Immature natural killer cell (primary cell): Measurements from ENCODE around the gene DUSP7. TPM values are rescaled to one million over a fixed set of nuclear protein-coding genes. Genes with fewer than 3 reads are reported as not detected.
A peak's percentile ranks its signal among the peaks of the same experiment; 100 is the strongest.
"Not testable (repeated sequence)": the region's sequence is repeated elsewhere in the genome, so short reads cannot be mapped to it uniquely, and the experiment has no call there.

ENCODE experiments used
- DNase-seq, 3 donors: peaks; one replicate each; pipeline ENCODE4 v3.0.0; 2022; ENCODE audit warnings: mixed read lengths in 1 of 3
- H3K27ac Mint-ChIP-seq, 6 donors: one replicate each; pipeline ENCODE4 v1.8.0; 2020; ENCODE audit warnings: mixed read lengths in 6 of 6, mild to moderate bottlenecking in 5 of 6, inconsistent platforms in 4 of 6, moderate library complexity in 3 of 6
- H3K27me3 Mint-ChIP-seq, 3 donors: one replicate each; pipeline ENCODE4 v1.8.0; 2020 to 2021; ENCODE audit warnings: low read depth in 3 of 3, mild to moderate bottlenecking in 3 of 3, mixed read lengths in 3 of 3, moderate library complexity in 3 of 3, inconsistent platforms in 1 of 3
- H3K36me3 Mint-ChIP-seq, 3 donors: one replicate each; pipeline ENCODE4 v1.8.0; 2020; ENCODE audit warnings: mixed read lengths in 3 of 3, inconsistent platforms in 2 of 3, mild to moderate bottlenecking in 2 of 3
- H3K4me1 Mint-ChIP-seq, 2 donors: one replicate each; pipeline ENCODE4 v1.8.0; 2020; ENCODE audit warnings: inconsistent platforms in 2 of 2, mild to moderate bottlenecking in 2 of 2, mixed read lengths in 2 of 2, moderate library complexity in 1 of 2
- H3K4me3 Mint-ChIP-seq, 5 donors: one replicate each; pipeline ENCODE4 v1.8.0; 2020; ENCODE audit warnings: mild to moderate bottlenecking in 5 of 5, mixed read lengths in 5 of 5, inconsistent platforms in 3 of 5, moderate library complexity in 3 of 5
- H3K9me3 Mint-ChIP-seq, 6 donors: one replicate each; pipeline ENCODE4 v1.8.0; 2020; ENCODE audit warnings: mild to moderate bottlenecking in 6 of 6, mixed read lengths in 6 of 6, inconsistent platforms in 4 of 6, moderate library complexity in 3 of 6
- polyA plus RNA-seq, 3 donors: library from polyadenylated mRNA; unstranded; fragments of 300-500 nt; fragmentation: Illumina TruSeq; gene quantifications; one replicate each; pipeline ENCODE4 v1.2.3, GENCODE V29; 2021

The DUSP7 gene
- polyA plus RNA-seq, 3 donors from 2014 or later: 1.2 to 4.3 (median 1.6) TPM

DNA sequence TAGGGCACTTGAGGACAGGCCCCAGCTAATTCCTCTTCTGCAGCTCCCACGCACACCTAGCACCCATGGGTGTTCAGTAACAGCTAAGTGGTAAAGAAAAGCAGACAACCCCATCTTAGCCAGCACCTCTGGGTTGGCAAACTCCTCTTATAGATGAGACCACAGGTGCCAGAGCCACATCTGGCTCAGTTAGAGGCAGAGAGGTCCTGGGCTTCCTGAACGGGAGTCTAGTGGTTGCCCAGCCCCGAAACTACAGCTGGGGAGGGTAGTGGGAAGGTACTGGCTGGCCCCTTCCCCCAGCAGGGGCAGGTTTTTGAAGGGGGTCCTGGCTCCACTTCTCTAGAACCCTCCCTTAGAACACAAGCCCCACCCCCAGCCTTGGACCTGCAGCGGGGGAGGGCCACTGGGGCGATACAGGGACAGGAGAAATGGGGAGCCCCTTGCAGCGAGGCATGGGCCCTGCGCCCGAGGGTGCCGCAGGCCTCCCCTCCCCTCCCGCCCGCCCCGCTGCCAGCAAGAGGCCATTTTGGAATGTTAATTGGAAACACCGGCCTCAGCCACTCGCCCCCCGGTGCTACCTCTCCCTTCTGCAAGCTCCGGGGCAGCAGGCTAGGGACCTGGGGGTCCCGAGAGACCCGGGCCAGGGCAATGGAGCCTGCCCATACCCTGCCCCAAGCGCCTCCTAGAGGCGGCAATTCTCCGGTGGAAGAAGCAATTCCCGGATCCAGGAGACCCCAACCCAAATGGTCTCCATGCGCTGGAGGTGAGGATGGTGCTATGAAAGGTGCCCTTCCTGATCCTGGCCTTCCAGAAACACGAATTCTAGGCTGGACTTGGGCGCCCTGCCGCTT lies 1.5 kb downstream of the DUSP7 start:
- H3K9me3 Mint-ChIP-seq: no peaks in the 10 kb centered on the region
- H3K27ac Mint-ChIP-seq: peak overlapping the region; percentile 86 to 96 (median 95)
- peak in 1 of 3 donors; percentile 25 for DNase-seq
- peaks cover 0 to 14% (median 14%) of the 10 kb centered on the region in 3 donors for H3K27me3 Mint-ChIP-seq
- peaks cover 0 to 8% (median 0%) of the 10 kb centered on the region in 3 donors for H3K36me3 Mint-ChIP-seq
- peak overlapping the region; percentile 78 to 91 (median 90) for H3K4me3 Mint-ChIP-seq
- H3K4me1 Mint-ChIP-seq: peaks cover 55 to 62% of the 10 kb centered on the region in 2 donors

DNA sequence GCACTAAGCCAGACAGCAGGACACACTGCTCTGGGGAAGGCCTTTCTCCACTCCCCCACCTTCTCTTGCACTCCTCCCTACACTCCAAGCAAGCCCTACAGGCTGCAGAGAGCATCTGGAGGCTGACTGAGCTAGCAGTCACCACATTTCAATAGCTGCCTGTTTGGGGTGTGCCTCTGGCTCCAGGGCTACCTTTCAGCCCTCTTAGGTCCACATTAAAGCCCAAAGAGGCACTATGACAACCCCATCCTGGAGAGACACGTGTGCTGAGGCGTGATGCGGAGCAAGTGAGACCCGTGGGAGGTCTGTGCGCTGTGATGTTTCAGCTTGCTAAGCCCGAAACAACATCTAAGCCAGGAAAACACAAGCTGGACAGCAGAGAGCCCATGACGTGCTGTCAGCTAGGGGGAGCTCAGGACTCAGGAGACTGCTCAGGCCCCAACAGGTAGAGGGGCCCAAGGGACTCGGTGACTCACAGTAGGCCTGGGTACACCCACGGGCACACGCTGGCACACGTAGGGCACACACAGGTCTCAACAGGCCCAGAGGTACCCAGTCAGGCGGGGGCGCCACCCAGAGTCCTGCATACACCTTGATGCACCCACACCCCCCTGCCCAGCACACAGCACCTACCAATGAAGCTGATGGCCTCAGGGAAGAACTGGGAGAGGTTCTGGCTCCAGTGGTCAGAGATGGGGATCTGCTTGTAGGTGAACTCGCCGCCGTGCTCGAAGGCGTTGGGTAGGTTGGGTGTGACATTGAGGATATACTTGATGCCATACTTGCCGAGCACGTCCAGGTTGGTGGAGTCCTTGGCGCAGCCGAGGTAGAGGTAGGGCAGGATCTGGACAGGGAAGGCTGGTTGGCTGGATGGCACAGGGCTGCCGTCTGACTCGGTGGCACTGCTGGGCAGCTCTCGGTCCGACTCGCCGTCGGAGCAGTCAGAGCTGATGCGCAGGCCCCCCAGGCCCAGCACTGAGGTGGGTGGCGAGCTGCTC lies 2.8 kb downstream of the DUSP7 start:
- peak overlapping the region; percentile 86 to 96 (median 95) for H3K27ac Mint-ChIP-seq
- H3K9me3 Mint-ChIP-seq: no peaks in the 10 kb centered on the region
- peaks cover 64 to 68% of the 10 kb centered on the region in 2 donors for H3K4me1 Mint-ChIP-seq
- peaks cover 2 to 16% (median 11%) of the 10 kb centered on the region in 3 donors for H3K27me3 Mint-ChIP-seq
- peaks cover 0 to 8% (median 0%) of the 10 kb centered on the region in 3 donors for H3K36me3 Mint-ChIP-seq
- DNase-seq: peak; percentile 28 to 31 (median 30)
- H3K4me3 Mint-ChIP-seq: peak overlapping the region; percentile 78 to 91 (median 80)

DNA sequence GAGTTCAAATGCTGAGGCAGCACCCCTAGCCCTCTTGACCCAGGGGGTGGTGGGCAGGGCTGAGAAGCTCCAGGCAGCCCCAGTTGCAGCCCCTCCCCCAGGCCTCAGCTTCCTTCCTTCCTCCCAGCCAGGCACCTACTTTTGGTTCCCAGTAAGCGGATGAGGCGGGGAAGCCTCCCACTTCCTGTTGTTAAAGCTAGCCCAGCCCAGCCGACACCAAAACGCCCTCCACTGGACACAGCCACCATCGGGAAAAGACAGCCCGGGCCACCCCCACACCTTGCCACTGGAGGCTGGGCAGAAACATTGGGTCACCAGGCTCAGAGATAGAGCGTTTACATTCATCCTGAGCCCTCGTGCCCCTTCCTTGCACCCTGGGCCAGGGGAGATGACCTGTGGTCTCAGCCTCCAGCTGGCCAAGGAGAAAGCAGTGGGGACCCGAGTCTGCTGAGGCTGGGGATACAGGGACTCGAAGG lies 3.5 kb downstream of the DUSP7 start:
- H3K9me3 Mint-ChIP-seq: no peaks in the 10 kb centered on the region
- H3K4me1 Mint-ChIP-seq: peaks cover 64 to 67% of the 10 kb centered on the region in 2 donors
- H3K4me3 Mint-ChIP-seq: peak overlapping the region; percentile 78 to 91 (median 80)
- peak; percentile 43 to 53 (median 45) for DNase-seq
- peaks cover 2 to 17% (median 11%) of the 10 kb centered on the region in 3 donors for H3K27me3 Mint-ChIP-seq
- H3K36me3 Mint-ChIP-seq: peaks cover 0 to 8% (median 0%) of the 10 kb centered on the region in 3 donors
- peak overlapping the region; percentile 86 to 96 (median 95) for H3K27ac Mint-ChIP-seq

DNA sequence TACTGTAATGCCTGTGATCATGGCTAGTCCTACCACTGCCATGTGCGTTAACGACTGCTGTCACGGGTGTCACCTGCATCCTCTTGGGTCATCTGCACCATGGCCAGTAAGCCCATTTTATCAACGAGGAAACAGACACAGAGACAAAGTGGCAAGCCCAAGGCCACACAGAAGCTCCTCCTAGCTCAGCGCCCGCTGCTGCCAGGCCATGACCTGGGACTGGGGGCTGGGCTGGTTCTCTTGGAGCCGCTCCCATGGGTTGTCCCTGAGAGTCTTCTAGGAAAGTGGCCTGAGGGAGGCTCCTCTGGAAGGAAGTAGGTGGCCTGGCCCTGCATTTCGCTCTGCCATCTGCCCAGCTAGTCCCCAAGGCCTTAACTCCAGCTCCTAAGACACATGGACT lies 4.9 kb downstream of the DUSP7 start:
- H3K9me3 Mint-ChIP-seq: no peaks in the 10 kb centered on the region
- peaks cover 57 to 59% of the 10 kb centered on the region in 2 donors for H3K4me1 Mint-ChIP-seq
- H3K36me3 Mint-ChIP-seq: peaks cover 0 to 8% (median 0%) of the 10 kb centered on the region in 3 donors
- H3K27ac Mint-ChIP-seq: peak overlapping the region; percentile 86 to 96 (median 95)
- peaks cover 2 to 11% (median 5%) of the 10 kb centered on the region in 3 donors for H3K27me3 Mint-ChIP-seq
- peak overlapping the region; percentile 78 to 91 (median 80) for H3K4me3 Mint-ChIP-seq
- DNase-seq: no peak

DNA sequence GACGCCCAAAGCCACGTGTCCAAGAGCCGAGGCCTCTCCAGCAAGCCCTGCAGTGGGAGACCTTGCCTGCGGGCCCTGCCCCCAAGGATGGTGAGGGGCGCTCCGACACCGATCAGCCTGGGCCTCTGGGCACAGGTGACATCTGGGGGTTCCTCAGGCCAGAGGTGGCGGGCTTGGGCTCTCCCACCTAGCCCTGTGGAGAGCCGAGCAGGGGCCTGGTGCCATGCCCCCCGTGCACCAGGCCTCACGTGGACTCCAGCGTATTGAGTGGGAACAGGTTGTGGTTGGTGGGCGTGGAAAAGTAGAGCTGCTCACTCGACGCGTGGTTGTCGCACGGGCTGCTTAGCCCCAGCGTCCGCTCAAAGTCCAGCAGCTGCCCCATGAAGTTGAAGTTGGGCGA lies 5.8 kb downstream of the DUSP7 start:
- Mint-ChIP-seq H3K36me3 (peaks cover 0 to 8% (median 0%) of the 10 kb centered on the region in 3 donors), H3K4me3 (peak overlapping the region in 4 of 5 donors; percentile 38 to 90 (median 48)), H3K4me1 (peaks cover 57 to 59% of the 10 kb centered on the region in 2 donors), H3K27me3 (peaks cover 2 to 9% (median 5%) of the 10 kb centered on the region in 3 donors), H3K9me3 (no peaks in the 10 kb centered on the region), H3K27ac (peak overlapping the region; percentile 67 to 96 (median 95))
- no peak for DNase-seq

DNA sequence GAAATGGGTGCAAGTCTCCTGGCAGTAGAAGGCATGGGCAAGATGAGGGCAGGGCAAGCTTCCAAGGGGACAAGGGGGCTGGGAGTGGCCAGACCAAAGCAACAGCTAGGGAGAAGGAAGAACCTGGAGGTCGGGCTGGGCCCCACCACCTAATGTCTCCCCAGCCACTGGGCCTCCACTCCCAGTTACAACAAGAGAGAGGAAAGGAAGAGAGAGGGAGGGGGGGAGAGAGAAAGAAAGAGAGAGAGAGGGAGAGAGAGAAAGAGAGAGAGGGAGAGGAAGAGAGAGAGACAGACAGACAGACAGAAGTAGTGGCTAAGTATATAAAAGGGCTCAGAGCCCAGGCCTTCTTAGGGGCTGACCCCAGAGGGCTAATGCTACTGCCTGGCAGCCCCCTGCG lies 6.9 kb downstream of the DUSP7 start:
- H3K4me3 Mint-ChIP-seq: peak overlapping the region in 1 of 5 donors; percentile 42
- H3K27ac Mint-ChIP-seq: peak overlapping the region in 5 of 6 donors; percentile 68 to 80 (median 79)
- H3K4me1 Mint-ChIP-seq: peaks cover 52 to 56% of the 10 kb centered on the region in 2 donors
- DNase-seq: no peak
- peaks cover 0 to 8% (median 0%) of the 10 kb centered on the region in 3 donors for H3K36me3 Mint-ChIP-seq
- no peaks in the 10 kb centered on the region for H3K9me3 Mint-ChIP-seq
- H3K27me3 Mint-ChIP-seq: peaks cover 2 to 9% (median 5%) of the 10 kb centered on the region in 3 donors

DNA sequence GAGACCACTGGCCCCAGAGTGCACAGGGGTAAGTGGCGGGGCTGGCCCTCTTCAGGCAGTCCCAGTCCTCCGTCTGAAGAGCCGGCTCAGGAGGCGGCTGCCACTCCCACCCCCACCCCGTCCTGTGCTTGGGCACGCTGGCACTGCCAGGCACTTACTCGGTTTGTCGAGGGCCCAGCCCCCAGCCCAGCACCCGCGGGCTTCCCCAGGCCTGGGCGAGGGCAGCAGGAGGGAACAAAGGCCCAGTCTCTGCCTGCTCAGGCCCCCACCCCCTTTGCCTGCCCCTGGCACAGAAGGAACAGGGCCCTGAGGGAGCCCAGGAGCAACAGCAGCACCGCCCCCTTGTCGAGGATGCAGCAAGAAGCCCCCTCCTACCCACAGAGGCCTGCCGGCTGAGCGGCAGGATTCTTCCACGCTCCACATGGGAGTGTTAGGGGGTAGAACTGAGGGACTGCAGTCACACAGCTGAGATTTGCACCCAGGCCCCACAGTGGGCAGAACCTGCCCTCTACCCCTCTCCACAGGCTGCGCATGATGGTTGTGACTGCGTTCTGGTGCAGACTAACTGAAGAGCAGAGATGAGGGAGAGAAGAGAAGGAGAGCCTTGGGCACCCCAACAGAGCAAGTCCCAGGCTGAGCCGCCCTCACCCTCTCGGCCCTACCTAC lies 8.9 kb downstream of the DUSP7 start:
- H3K9me3 Mint-ChIP-seq: no peaks in the 10 kb centered on the region
- peaks cover 0 to 4% (median 0%) of the 10 kb centered on the region in 3 donors for H3K36me3 Mint-ChIP-seq
- H3K27me3 Mint-ChIP-seq: peaks cover 2 to 5% (median 2%) of the 10 kb centered on the region in 3 donors
- H3K4me3 Mint-ChIP-seq: no peak overlapping the region
- peak overlapping the region in 1 of 6 donors; percentile 23 for H3K27ac Mint-ChIP-seq
- no peak for DNase-seq
- H3K4me1 Mint-ChIP-seq: peaks cover 32 to 35% of the 10 kb centered on the region in 2 donors

DNA sequence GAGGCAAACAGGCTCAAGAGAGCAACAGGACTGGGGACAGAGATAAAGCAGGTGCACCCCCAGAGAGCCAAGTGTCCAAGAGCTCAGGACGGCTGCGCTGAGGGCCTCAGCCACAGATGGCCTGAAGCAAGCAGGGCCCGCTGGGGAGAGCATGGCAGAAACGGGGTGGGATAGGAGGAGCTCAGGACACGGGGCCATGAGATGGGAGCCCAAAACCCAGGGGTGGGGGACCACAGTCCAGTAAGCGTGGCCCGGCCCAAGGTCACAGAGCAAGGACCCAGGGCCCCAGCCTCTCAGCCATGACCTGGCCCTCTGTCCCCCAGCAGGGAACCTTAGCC lies 9.5 kb downstream of the DUSP7 start:
- Mint-ChIP-seq H3K27ac (peak overlapping the region in 5 of 6 donors; percentile 23 to 46 (median 35)), H3K4me1 (peaks cover 26 to 29% of the 10 kb centered on the region in 2 donors), H3K36me3 (peaks cover 0 to 4% (median 0%) of the 10 kb centered on the region in 3 donors), H3K9me3 (no peaks in the 10 kb centered on the region), H3K27me3 (peaks cover 2 to 5% (median 4%) of the 10 kb centered on the region in 3 donors), H3K4me3 (no peak overlapping the region)
- no peak for DNase-seq

DNA sequence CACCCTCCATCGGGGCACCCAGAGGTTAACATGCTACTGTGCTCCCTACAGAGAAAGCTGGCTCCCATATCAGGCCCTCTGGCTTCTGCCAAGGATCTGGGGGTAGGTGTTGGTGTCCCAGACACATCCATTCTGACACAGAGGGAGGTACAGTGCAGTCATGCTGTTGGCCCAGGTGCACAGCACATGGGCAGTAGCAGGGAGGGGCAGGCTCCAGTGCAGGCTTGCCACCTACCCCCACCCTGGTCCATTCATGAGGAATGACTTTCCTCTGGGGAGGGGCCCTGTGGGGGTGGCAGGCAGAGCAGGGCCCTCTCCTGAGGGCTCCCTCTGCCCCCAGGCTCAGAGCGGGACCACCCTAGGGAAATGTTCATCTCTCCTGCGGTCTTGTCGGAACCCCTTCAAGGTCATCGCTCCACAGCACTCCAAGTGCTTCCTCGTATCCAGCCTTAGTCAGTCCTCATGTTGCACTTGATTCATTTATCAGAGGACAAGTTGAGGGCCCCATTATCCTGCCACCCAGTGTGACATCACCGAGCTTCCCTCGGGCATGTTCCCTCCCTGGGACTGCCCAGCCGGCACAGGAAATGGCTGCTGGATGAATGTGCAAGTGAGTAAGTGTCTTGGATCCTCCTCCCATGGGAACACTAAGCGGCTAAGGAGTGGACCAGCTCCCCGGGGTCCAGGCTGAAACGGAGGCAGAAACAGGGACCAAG lies 10.0 kb downstream of the DUSP7 start:
- peak overlapping the region in 5 of 6 donors; percentile 23 to 46 (median 35) for H3K27ac Mint-ChIP-seq
- H3K4me3 Mint-ChIP-seq: no peak overlapping the region
- H3K9me3 Mint-ChIP-seq: no peaks in the 10 kb centered on the region
- peaks cover 0 to 4% (median 0%) of the 10 kb centered on the region in 3 donors for H3K36me3 Mint-ChIP-seq
- H3K4me1 Mint-ChIP-seq: peaks cover 21 to 24% of the 10 kb centered on the region in 2 donors
- no peak for DNase-seq
- H3K27me3 Mint-ChIP-seq: peaks cover 2 to 6% (median 4%) of the 10 kb centered on the region in 3 donors

DNA sequence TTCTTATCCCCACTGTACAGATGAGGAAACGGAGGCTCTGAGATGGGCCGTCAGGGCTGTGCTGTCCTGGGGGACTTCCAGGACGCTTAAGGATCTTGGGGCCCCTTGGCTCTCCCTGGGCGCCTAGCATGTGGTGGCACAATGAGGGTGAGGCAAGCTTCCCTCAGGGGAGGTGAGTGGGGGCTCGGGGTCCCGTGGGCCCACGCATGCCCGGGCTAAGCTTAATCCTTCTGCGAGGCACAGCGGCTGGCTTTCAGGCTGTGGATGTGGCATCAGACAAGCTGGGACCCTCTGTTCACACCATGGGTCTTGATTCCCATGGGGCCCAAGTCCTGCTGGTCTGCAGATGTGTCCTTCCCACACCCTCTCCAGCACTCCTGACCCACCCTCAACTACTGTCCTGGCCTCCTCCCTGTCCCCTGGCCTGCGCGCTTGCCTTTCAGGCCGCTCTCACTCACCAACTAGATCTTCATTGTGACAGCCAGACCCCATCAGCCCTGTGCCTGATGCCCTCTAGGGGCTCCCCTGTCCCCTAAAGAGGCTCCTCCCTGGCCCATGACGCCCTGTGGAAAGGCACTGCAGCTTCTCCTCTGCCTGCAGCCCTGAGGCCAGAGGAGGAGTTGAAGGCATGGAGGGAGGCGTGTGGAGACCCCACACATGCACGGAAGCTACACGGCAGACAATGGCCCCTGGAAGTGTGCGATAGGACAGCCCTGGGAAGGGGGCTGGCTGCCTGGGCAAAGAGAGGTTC lies 11.3 kb downstream of the DUSP7 start:
- DNase-seq: no peak
- H3K36me3 Mint-ChIP-seq: peaks cover 0 to 2% (median 0%) of the 10 kb centered on the region in 3 donors
- peaks cover 2 to 6% (median 4%) of the 10 kb centered on the region in 3 donors for H3K27me3 Mint-ChIP-seq
- peak overlapping the region in 4 of 6 donors; percentile 45 to 85 (median 56) for H3K27ac Mint-ChIP-seq
- no peaks in the 10 kb centered on the region for H3K9me3 Mint-ChIP-seq
- H3K4me1 Mint-ChIP-seq: peaks cover 8 to 11% of the 10 kb centered on the region in 2 donors
- no peak overlapping the region for H3K4me3 Mint-ChIP-seq

DNA sequence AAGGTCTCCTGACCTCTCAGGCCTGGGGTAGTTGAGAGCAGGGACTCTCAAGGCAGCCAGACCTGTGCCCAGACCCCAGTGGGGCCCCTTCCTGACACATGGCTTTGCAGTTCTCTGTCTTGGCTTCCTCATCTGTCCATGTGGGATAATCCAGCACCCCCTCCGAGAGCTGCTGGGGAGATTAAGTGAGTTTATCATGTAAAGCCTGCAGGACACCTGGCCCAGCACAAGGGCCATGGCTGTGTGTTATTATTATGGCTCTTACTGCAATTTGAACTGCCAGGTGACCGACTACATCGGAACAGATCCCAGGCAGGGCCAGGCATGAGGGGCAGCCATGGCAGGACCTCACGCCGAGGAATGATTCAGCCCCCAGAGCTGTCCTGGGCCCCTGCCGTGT lies 12.6 kb downstream of the DUSP7 start:
- Mint-ChIP-seq H3K27ac (no peak overlapping the region), H3K36me3 (no peaks in the 10 kb centered on the region), H3K4me1 (peaks cover 0 to under 1% of the 10 kb centered on the region in 2 donors), H3K9me3 (no peaks in the 10 kb centered on the region), H3K27me3 (peaks cover 2 to 4% (median 2%) of the 10 kb centered on the region in 3 donors), H3K4me3 (no peak overlapping the region)
- no peak for DNase-seq

DNA sequence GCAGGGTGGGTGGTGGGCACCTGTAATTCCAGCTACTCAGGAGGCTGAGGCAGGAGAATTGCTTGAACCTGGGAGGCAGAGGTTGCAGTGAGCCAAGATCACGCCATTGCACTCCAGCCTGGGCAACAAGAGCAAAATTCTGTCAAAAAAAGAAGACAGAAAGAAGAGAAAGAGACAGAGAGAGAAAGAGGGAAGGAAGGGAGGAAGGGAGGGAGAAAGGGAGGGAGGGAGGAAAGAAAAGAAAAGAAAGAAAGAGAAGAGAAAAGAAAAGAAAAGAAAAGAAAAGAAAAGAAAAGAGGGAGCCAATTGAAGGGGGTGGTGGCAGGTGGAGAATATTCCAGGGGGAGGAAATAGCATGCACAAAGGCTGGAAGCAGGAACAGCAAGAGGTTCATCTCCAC lies 13.3 kb downstream of the DUSP7 start:
- DNase-seq, H3K9me3 Mint-ChIP-seq, H3K4me1 Mint-ChIP-seq, H3K4me3 Mint-ChIP-seq, H3K36me3 Mint-ChIP-seq, H3K27me3 Mint-ChIP-seq: not testable (repeated sequence)
- H3K27ac Mint-ChIP-seq: peak overlapping the region in 1 of 6 donors; percentile 79
